Measurements from ENCODE around the gene ZG16B. TPM values are rescaled to one million over a fixed set of nuclear protein-coding genes. Genes with fewer than 3 reads are reported as not detected.

The ZG16B gene
- total RNA-seq, 4 donors from 2014 or later, result 5.6 to 67.9 (median 19.4) TPM

- WGBS, 2 donors, result 76 to 89% methylated on average over 5 to 6 of the region's 6 CpGs
- DNase-seq (ENCODE audit: low spot score in 2 of 2), result no peak
- no peak for TF ChIP-seq POLR2A (IDR thresholded peaks at IDR 0.05)
- no peak for TF ChIP-seq CTCF (IDR thresholded peaks at IDR 0.05)
- no peak overlapping the region for H3K4me3 ChIP-seq (ENCODE audit: low read depth, poor library complexity, severe bottlenecking)
- intact Hi-C loops (cut with DNase I; ENCODE audit: low total_unique reads), result no loop called here
Measured at GRCh38 chr16:2810651-2811050, 19.5 kb upstream of the ZG16B start.

GRCh38 chr16:2811703-2812471 lies 18.2 kb upstream of the ZG16B start:
- 40 to 41% methylated on average over 15 of the region's 15 CpGs for WGBS, 2 donors
- intact Hi-C loops (cut with DNase I; ENCODE audit: low total_unique reads), result no loop called here
- no peak overlapping the region for H3K4me3 ChIP-seq (ENCODE audit: low read depth, poor library complexity, severe bottlenecking)
- no peak for TF ChIP-seq POLR2A (IDR thresholded peaks at IDR 0.05)
- DNase-seq (ENCODE audit: low spot score in 2 of 2), result no peak

- TF ChIP-seq POLR2A (IDR thresholded peaks at IDR 0.05) (no peak), CTCF (IDR thresholded peaks at IDR 0.05) (no peak)
- DNase-seq (ENCODE audit: low spot score in 2 of 2), result no peak
- intact Hi-C loops (cut with DNase I; ENCODE audit: low total_unique reads), result no loop called here
- no peak overlapping the region for H3K4me3 ChIP-seq (ENCODE audit: low read depth, poor library complexity, severe bottlenecking)
- 44 to 55% methylated on average over 7 of the region's 7 CpGs for WGBS, 2 donors
Measured at GRCh38 chr16:2813771-2814221, 16.3 kb upstream of the ZG16B start.

GRCh38 chr16:2814551-2815298 lies 15.4 kb upstream of the ZG16B start:
- WGBS, 2 donors, result 76 to 87% methylated on average over 19 to 20 of the region's 20 CpGs
- no peak for TF ChIP-seq CTCF (IDR thresholded peaks at IDR 0.05)
- no peak for TF ChIP-seq POLR2A (IDR thresholded peaks at IDR 0.05)
- intact Hi-C loops (cut with DNase I; ENCODE audit: low total_unique reads), result no loop called here
- no peak for DNase-seq (ENCODE audit: low spot score in 2 of 2)
- H3K4me3 ChIP-seq (ENCODE audit: low read depth, poor library complexity, severe bottlenecking), result no peak overlapping the region

GRCh38 chr16:2815299-2815771 lies 14.8 kb upstream of the ZG16B start:
- H3K4me3 ChIP-seq (ENCODE audit: low read depth, poor library complexity, severe bottlenecking), result no peak overlapping the region
- no peak for DNase-seq (ENCODE audit: low spot score in 2 of 2)
- intact Hi-C loops (cut with DNase I; ENCODE audit: low total_unique reads), result no loop called here
- TF ChIP-seq POLR2A (IDR thresholded peaks at IDR 0.05) (no peak), CTCF (IDR thresholded peaks at IDR 0.05) (no peak)
- WGBS, 2 donors, result 81 to 85% methylated on average over 5 to 10 of the region's 10 CpGs

- TF ChIP-seq POLR2A (IDR thresholded peaks at IDR 0.05), result no peak
- no peak for TF ChIP-seq CTCF (IDR thresholded peaks at IDR 0.05)
- no peak for DNase-seq (ENCODE audit: low spot score in 2 of 2)
Measured at GRCh38 chr16:2816751-2817339, 13.3 kb upstream of the ZG16B start, which contains the start of gene PRSS21. Gene PRSS21 (plus strand): TSS chr16:2817237. CDS start chr16:2817269, 32 bp downstream.

More at GRCh38 chr16:2816751-2817339, 13.3 kb upstream of the ZG16B start, which contains the start of gene PRSS21:
- no peak within 1 kb of the TSS for H3K4me3 ChIP-seq (ENCODE audit: low read depth, poor library complexity, severe bottlenecking)
- 50 to 72% methylated on average over 17 to 25 of the region's 28 CpGs for WGBS, 2 donors
- intact Hi-C loops (cut with DNase I; ENCODE audit: low total_unique reads), result no loop called here

Measured in lower leg skin (tissue), 4 donors.